Thyroid gland (tissue), 4 donors: Measurements from ENCODE around the gene CCN2. TPM values are rescaled to one million over a fixed set of nuclear protein-coding genes. Genes with fewer than 3 reads are reported as not detected.

Source experiments
- DNase-seq, 2 donors: peaks; one replicate each; pipeline ENCODE4 v3.0.0-alpha.2; 2019
- H3K27ac ChIP-seq, 3 donors: fragments of 200-600 bp; sonication (generic); 1 replicate in 2 of 3; 2 replicates in 1 of 3; pipeline ENCODE4 v1.5.1; 2016 to 2019; ENCODE audit warnings: mild to moderate bottlenecking in 1 of 3, moderate library complexity in 1 of 3
- H3K27me3 ChIP-seq: fragments of 200-600 bp; sonication (generic); one replicate; pipeline ENCODE4 v1.5.1; 2019
- H3K36me3 ChIP-seq, 2 donors: fragments of 200-600 bp; sonication (generic); one replicate each; pipeline ENCODE4 v1.5.1; 2016 to 2019
- H3K4me1 ChIP-seq, 2 donors: fragments of 200-600 bp; sonication (generic); one replicate each; pipeline ENCODE4 v1.5.1; 2017 to 2019
- H3K4me3 ChIP-seq, 3 donors: fragments of 200-600 bp; sonication (generic); replicated peaks in 1 of 3; 1 replicate in 2 of 3; 2 replicates in 1 of 3; pipeline ENCODE4 v1.5.1; 2016; ENCODE audit warnings: mild to moderate bottlenecking in 1 of 3
- H3K9me3 ChIP-seq: fragments of 200-600 bp; sonication (generic); one replicate; pipeline ENCODE4 v1.5.1; 2017
- POLR2A ChIP-seq, 2 donors: fragments of 450-650 bp; IDR thresholded peaks; one replicate each; pipeline ENCODE4 v1.6.1; 2017; ENCODE audit warnings: antibody characterized with exemption in 2 of 2, mild to moderate bottlenecking in 2 of 2, moderate library complexity in 1 of 2
- WGBS, 2 donors: methylation state at CpG; one replicate each; pipeline ENCODE4 v1.1.5; 2017; 5-methylcytosine and 5-hydroxymethylcytosine counted together
- intact Hi-C: fragments of 100-400 bp; cut with DNase I; formaldehyde crosslinking; loops from one replicate; pipeline ENCODE4 v1.15.1; 2023
- total RNA-seq, 4 donors: library from RNA; depleted of rRNA; stranded (reverse); fragments of >200 nt; gene quantifications; one replicate each; pipeline ENCODE4 v1.2.3, GENCODE V29; 2016
- TF ChIP-seq, protein P1 (sequence below), 6 experiments: fragments of 200-600 bp in 3 of 6; fragments of 450-650 bp in 3 of 6; sonication (generic) in 3 of 6; IDR thresholded peaks; one replicate each; pipeline ENCODE4 v1.5.1; 2016 to 2019; ENCODE audit warnings: antibody characterized with exemption in 6 of 6, mild to moderate bottlenecking in 2 of 6, inconsistent platforms in 1 of 6, moderate library complexity in 1 of 6

CCN2 gene
- total RNA-seq, 4 donors from 2014 or later, result 40.1 to 173 (median 137) TPM

DNA sequence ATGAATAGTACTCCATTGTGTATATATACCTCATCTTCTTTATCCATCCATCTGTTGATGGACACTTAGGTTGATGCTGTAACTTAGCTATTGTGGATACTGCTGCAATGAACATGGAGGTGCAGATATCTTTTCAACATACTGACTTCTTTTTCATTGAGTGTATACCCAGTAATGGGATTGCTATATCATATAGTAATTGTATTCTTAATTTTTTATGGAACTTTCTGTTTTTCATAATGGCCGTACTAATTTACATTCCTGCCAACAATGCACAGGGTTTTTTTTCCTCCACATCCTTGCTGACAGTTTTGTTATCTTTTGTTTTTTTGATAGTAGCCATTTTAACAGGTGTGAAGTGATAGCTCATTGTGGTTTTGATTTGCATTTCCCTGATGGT is 5.2 kb downstream of the CCN2 start:
- Histone ChIP-seq H3K36me3 (peaks cover 0 to 3% of the 10 kb centered on the region in 2 donors), H3K27ac (no peak overlapping the region), H3K4me3 (no peak overlapping the region), H3K9me3 (no peaks in the 10 kb centered on the region), H3K27me3 (no peaks in the 10 kb centered on the region), H3K4me1 (peaks cover 4 to 14% of the 10 kb centered on the region in 2 donors)
- WGBS, 2 donors, result 95 to 100% methylated on average over 1 of the region's 1 CpG
- TF ChIP-seq, protein P1, sequence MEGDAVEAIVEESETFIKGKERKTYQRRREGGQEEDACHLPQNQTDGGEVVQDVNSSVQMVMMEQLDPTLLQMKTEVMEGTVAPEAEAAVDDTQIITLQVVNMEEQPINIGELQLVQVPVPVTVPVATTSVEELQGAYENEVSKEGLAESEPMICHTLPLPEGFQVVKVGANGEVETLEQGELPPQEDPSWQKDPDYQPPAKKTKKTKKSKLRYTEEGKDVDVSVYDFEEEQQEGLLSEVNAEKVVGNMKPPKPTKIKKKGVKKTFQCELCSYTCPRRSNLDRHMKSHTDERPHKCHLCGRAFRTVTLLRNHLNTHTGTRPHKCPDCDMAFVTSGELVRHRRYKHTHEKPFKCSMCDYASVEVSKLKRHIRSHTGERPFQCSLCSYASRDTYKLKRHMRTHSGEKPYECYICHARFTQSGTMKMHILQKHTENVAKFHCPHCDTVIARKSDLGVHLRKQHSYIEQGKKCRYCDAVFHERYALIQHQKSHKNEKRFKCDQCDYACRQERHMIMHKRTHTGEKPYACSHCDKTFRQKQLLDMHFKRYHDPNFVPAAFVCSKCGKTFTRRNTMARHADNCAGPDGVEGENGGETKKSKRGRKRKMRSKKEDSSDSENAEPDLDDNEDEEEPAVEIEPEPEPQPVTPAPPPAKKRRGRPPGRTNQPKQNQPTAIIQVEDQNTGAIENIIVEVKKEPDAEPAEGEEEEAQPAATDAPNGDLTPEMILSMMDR (IDR thresholded peaks at IDR 0.05), result no peak
- no peak for TF ChIP-seq POLR2A (IDR thresholded peaks at IDR 0.05)
- no peak for DNase-seq
- intact Hi-C loops, result no loop called here

DNA sequence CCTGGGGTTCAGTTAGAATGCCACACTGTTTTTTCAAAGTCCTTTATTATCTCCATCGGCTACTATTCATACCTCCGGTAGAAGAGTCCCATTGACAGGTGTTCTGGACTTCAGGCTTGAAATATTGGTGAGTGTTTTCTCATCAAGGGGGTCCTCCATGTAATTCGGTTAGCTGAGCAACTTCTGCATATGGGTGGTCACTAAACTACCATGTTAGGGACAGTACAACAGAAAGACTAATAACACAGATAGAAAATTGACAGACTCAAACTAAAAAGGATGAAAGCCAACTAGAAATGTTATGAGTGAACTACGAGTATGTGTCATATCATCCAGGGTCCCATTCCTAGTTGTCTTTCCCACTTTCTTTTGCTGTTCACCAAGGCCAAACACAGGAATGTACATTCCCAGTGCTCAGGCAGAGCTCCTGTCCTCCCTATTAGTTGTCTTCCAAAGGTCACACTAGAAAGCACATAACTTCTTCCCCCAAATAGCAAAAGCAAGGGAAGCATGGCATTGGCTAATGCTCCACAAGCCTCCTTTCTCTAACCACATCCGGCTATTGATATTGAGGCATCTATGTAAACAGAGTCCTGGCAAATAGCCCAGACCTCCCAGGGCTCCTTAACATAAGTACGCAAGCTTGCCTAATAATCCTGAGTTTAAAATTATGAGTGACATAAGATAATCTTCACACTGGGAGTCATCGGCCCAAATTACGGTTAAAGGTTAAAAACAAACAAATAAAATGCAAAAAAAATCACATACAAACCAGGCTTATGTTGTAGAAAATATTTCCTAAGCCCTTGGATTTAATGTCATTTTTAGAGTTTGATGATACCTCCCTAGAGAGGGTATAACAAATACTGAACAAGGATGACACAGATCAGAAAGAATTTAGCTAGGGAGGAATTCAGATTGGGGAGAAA is 13.2 kb downstream of the CCN2 start:
- intact Hi-C loops, result no loop called here
- Histone ChIP-seq H3K4me3 (no peak overlapping the region), H3K27me3 (no peaks in the 10 kb centered on the region), H3K9me3 (no peaks in the 10 kb centered on the region), H3K4me1 (no peaks in the 10 kb centered on the region), H3K36me3 (no peaks in the 10 kb centered on the region), H3K27ac (peak overlapping the region in 1 of 3 donors; percentile 37)
- WGBS, 2 donors, result 85 to 87% methylated on average over 8 of the region's 8 CpGs
- DNase-seq, result no peak
- TF ChIP-seq, protein P1 (IDR thresholded peaks at IDR 0.05), result no peak
- TF ChIP-seq POLR2A (IDR thresholded peaks at IDR 0.05), result no peak

DNA sequence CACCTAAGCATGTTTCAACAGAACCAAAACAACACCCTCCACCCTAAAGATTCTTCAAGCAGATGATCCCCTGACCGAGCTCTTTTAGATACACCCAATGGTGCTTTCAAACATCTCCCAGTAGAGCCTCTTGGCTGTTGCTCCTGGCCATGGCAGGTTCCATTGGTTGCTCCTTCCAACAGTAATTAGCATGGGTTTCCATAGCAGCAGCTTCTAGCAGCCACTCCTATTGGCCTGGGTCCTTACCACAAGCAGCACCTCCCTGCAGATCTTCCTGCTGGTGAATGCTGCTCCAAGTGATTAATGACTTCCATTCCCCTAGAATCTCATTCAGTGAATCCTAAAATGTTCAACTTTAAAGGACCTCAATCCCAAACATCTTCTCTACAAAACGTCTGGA is 13.9 kb downstream of the CCN2 start:
- Histone ChIP-seq H3K27ac (no peak overlapping the region), H3K4me1 (no peaks in the 10 kb centered on the region), H3K27me3 (no peaks in the 10 kb centered on the region), H3K4me3 (no peak overlapping the region), H3K36me3 (no peaks in the 10 kb centered on the region), H3K9me3 (no peaks in the 10 kb centered on the region)
- WGBS, 2 donors, result 59 to 66% methylated on average over 2 of the region's 2 CpGs
- TF ChIP-seq, protein P1 (IDR thresholded peaks at IDR 0.05), result no peak
- no peak for TF ChIP-seq POLR2A (IDR thresholded peaks at IDR 0.05)
- intact Hi-C loops, result no loop called here
- no peak for DNase-seq

DNA sequence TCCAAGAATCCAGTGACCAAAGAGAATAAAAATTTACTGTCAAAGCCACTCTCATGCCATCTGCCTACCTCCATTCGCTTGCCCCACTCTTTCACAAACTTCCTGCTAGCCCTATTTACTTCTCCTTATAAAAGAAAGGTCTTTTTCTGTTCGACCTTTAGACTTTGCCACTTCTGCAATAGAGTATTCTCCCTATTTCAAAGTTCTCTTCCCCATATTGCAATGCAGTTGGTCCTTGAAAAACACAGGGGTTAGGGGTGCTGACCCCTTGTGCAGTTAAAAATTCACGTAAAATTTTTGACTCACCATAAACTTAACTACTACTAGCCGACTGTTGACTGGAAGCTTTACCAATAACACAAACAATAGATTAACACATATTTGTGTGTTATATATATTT is 15.0 kb downstream of the CCN2 start:
- H3K36me3 ChIP-seq, result no peaks in the 10 kb centered on the region
- DNase-seq, result no peak
- TF ChIP-seq, protein P1 (IDR thresholded peaks at IDR 0.05), result no peak
- TF ChIP-seq POLR2A (IDR thresholded peaks at IDR 0.05), result no peak
- WGBS, 2 donors, result 90 to 95% methylated on average over 4 of the region's 4 CpGs
- no peak overlapping the region for H3K27ac ChIP-seq
- H3K9me3 ChIP-seq, result no peaks in the 10 kb centered on the region
- intact Hi-C loops, result no loop called here
- no peak overlapping the region for H3K4me3 ChIP-seq
- H3K27me3 ChIP-seq, result no peaks in the 10 kb centered on the region
- no peaks in the 10 kb centered on the region for H3K4me1 ChIP-seq

DNA sequence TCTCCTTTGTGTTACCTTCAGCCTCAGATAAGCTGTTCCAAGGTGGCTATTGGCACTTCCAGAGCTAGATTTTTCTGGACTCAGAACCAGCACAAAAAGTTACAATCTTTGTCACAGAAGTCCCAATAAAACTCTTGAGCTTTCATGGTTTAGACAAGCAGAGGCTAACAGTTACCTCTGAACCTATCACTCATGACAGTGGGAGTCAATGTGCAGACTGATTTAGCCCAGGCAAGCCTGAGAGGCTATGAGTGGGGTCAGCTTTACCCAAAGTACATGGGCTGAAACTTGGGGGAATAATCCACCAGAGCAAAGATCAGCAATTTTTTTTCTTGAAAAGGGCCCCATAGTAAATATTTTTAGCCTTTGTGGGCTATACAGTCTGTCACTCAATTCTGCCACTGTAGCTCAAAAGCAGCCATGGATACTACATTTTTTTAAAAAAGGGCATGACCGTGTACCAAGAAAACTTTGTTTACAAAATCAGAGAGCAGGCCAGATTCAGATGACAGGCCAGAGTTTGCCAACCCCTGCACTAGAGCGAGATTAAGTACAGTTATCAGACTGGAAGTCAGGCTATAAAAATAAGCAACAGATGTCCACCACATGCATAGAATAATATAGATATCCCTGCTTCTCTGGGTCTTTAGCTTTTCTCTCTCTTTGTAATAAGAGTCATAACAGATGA is 20.0 kb downstream of the CCN2 start:
- no peaks in the 10 kb centered on the region for H3K9me3 ChIP-seq
- no peak overlapping the region for H3K27ac ChIP-seq
- H3K36me3 ChIP-seq, result no peaks in the 10 kb centered on the region
- no peaks in the 10 kb centered on the region for H3K4me1 ChIP-seq
- TF ChIP-seq, protein P1 (IDR thresholded peaks at IDR 0.05), result no peak
- no peak for TF ChIP-seq POLR2A (IDR thresholded peaks at IDR 0.05)
- 80 to 81% methylated on average over 2 of the region's 2 CpGs for WGBS, 2 donors
- no peaks in the 10 kb centered on the region for H3K27me3 ChIP-seq
- intact Hi-C loops, result no loop called here
- H3K4me3 ChIP-seq, result no peak overlapping the region
- no peak for DNase-seq
